22Rv1 (cell line): ENCODE measurements around the gene RFPL1.

Experiments used
- ZFX ChIP-seq: fragments of 450-650 bp; IDR thresholded peaks from 2 replicates; pipeline ENCODE4 v1.6.1; 2017; ENCODE audit warnings: antibody characterized with exemption, borderline replicate concordance
- TF ChIP-seq, protein P1 (sequence below): fragments of 450-650 bp; IDR thresholded peaks from 2 replicates; pipeline ENCODE4 v1.5.1; 2017; ENCODE audit warnings: mild to moderate bottlenecking

DNA sequence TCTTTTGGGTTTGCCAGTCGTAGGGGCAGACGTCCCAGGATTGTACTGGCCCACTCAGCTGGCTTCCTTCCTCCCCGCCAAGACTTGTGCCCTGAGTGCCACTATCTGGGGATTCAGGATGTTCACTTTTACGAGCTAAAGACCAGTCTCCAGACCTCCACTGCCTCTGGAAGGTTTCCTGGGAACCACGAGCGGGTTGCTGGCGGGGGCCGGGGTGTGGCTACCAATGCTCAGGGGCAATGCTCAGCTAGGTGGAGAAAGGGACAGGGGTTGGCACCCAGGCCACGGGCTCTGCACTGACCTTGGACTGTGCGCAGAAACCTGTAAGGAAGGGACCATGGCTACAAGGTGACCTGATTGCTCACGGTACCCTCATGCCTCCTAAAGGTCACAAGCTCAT, 43.9 kb downstream of the RFPL1 start:
- TF ChIP-seq, protein P1, sequence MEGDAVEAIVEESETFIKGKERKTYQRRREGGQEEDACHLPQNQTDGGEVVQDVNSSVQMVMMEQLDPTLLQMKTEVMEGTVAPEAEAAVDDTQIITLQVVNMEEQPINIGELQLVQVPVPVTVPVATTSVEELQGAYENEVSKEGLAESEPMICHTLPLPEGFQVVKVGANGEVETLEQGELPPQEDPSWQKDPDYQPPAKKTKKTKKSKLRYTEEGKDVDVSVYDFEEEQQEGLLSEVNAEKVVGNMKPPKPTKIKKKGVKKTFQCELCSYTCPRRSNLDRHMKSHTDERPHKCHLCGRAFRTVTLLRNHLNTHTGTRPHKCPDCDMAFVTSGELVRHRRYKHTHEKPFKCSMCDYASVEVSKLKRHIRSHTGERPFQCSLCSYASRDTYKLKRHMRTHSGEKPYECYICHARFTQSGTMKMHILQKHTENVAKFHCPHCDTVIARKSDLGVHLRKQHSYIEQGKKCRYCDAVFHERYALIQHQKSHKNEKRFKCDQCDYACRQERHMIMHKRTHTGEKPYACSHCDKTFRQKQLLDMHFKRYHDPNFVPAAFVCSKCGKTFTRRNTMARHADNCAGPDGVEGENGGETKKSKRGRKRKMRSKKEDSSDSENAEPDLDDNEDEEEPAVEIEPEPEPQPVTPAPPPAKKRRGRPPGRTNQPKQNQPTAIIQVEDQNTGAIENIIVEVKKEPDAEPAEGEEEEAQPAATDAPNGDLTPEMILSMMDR = no peak
- no peak for TF ChIP-seq ZFX
